CD4-positive, alpha-beta memory T cell (primary cell): ENCODE measurements around the gene NTN3. TPM values are rescaled to one million over a fixed set of nuclear protein-coding genes. Genes with fewer than 3 reads are reported as not detected.
"Not testable (repeated sequence)": the region's sequence is repeated elsewhere in the genome, so short reads cannot be mapped to it uniquely, and the experiment has no call there.

ENCODE experiments used
- CTCF ChIA-PET: fragments of 350-600 bp; sonication (Branson Sonifier 250); formaldehyde crosslinking; loops from one replicate; lab custom pipeline; 2021; ENCODE audit warnings: inconsistent platforms; ENCODE audit not compliant: partially characterized antibody; lab: Charles Lee
- POLR2A ChIA-PET: fragments of 350-600 bp; sonication (Branson Sonifier 250); formaldehyde crosslinking; loops from one replicate; lab custom pipeline; 2021; ENCODE audit not compliant: partially characterized antibody; lab: Charles Lee
- DNase-seq, 5 donors: peaks; one replicate each; pipeline versions ENCODE4 v3.0.0 to v3.0.0-alpha.2; 2020 to 2022; ENCODE audit warnings: mixed read lengths in 1 of 5
- H3K27ac ChIP-seq: one replicate; pipeline ENCODE4 v1.7.0; 2013; ENCODE audit warnings: low read depth, low read length
- H3K27me3 ChIP-seq: 2 replicates; pipeline ENCODE4 v1.7.0; 2013; ENCODE audit warnings: mild to moderate bottlenecking, low read length, moderate library complexity; ENCODE audit not compliant: insufficient read depth
- H3K36me3 ChIP-seq: 2 replicates; pipeline ENCODE4 v1.7.0; 2013; ENCODE audit warnings: mild to moderate bottlenecking, low read length, moderate library complexity; ENCODE audit not compliant: insufficient read depth
- H3K4me1 ChIP-seq: 2 replicates; pipeline ENCODE4 v1.7.0; 2013; ENCODE audit warnings: mild to moderate bottlenecking, low read length, moderate library complexity; ENCODE audit not compliant: insufficient read depth
- H3K4me3 ChIP-seq, 2 donors: one replicate each; pipeline ENCODE4 v1.7.0; 2013; ENCODE audit warnings: low read length in 2 of 2, mild to moderate bottlenecking in 1 of 2
- H3K9me3 ChIP-seq, 2 donors: one replicate each; pipeline ENCODE4 v1.7.0; 2013; ENCODE audit warnings: low read length in 2 of 2, control low read depth in 1 of 2; ENCODE audit not compliant: control insufficient read depth in 1 of 2
- H3K27ac Mint-ChIP-seq, 7 donors: one replicate each; pipeline ENCODE4 v1.8.0; 2020 to 2021; ENCODE audit warnings: mixed read lengths in 7 of 7, mild to moderate bottlenecking in 6 of 7, inconsistent platforms in 3 of 7, moderate library complexity in 3 of 7
- H3K27me3 Mint-ChIP-seq, 2 donors: one replicate each; pipeline ENCODE4 v1.8.0; 2020 to 2021; ENCODE audit warnings: mixed read lengths in 2 of 2
- H3K36me3 Mint-ChIP-seq, 2 donors: one replicate each; pipeline ENCODE4 v1.8.0; 2020 to 2021; ENCODE audit warnings: mixed read lengths in 2 of 2, inconsistent platforms in 1 of 2, mild to moderate bottlenecking in 1 of 2
- H3K4me1 Mint-ChIP-seq, 4 donors: one replicate each; pipeline ENCODE4 v1.8.0; 2020 to 2021; ENCODE audit warnings: mixed read lengths in 4 of 4, mild to moderate bottlenecking in 1 of 4
- H3K4me3 Mint-ChIP-seq, 8 donors: one replicate each; pipeline ENCODE4 v1.8.0; 2020 to 2021; ENCODE audit warnings: mixed read lengths in 8 of 8, mild to moderate bottlenecking in 7 of 8, moderate library complexity in 6 of 8, inconsistent platforms in 3 of 8
- H3K9me3 Mint-ChIP-seq, 8 donors: one replicate each; pipeline ENCODE4 v1.8.0; 2020 to 2021; ENCODE audit warnings: mixed read lengths in 8 of 8, mild to moderate bottlenecking in 5 of 8, inconsistent platforms in 3 of 8, moderate library complexity in 1 of 8
- intact Hi-C: fragments of 100-400 bp; cut with micrococcal nuclease; formaldehyde crosslinking; loops from one replicate; pipeline ENCODE4 v1.15.1; 2023
- polyA plus RNA-seq, 2 donors: library from polyadenylated mRNA; unstranded; fragments of 300-500 nt; fragmentation: Illumina TruSeq; gene quantifications; one replicate each; pipeline ENCODE4 v1.2.3, GENCODE V29; 2021
- total RNA-seq, 2 experiments: library from RNA; stranded (reverse); gene quantifications; one replicate each; pipeline ENCODE4 v1.2.3, GENCODE V29; 2021

Gene NTN3
- total and polyA plus RNA-seq, 4 experiments from 2014 or later, result not detected

- no peaks in the 10 kb centered on the region for H3K9me3 Mint-ChIP-seq
- H3K4me3 Mint-ChIP-seq, result peak overlapping the region; percentile 63 to 79 (median 75)
- Histone ChIP-seq H3K36me3 (no peaks in the 10 kb centered on the region), H3K27me3 (peaks cover 13% of the 10 kb centered on the region), H3K4me3 (peak overlapping the region in 1 of 2 donors; percentile 35), H3K27ac (no peak overlapping the region), H3K4me1 (peaks cover 34% of the 10 kb centered on the region), H3K9me3 (no peaks in the 10 kb centered on the region)
- CTCF ChIA-PET, result interaction anchor here (1.0 to 1.3 kb wide), 2 partner anchors 11 to 26 kb away, joined by 3 to 4 read pairs; no protein-coding TSS in a partner anchor
- DNase-seq, result peak in 3 of 5 donors; percentile 31 to 56 (median 37)
- no peaks in the 10 kb centered on the region for H3K36me3 Mint-ChIP-seq
- intact Hi-C loops, result loop anchor here (1.0 to 2.0 kb wide), 3 partner anchors 15 to 38 kb away; partner anchors contain the start of genes ATP6V0C and TEDC2
- POLR2A ChIA-PET, result interaction anchor here (0.9 to 1.8 kb wide), 8 partner anchors 11 to 320 kb away, joined by 3 to 8 read pairs (median 4); partner anchors contain the start of genes AMDHD2, CCNF, ECI1 and PDPK1
- peaks cover 2 to 4% of the 10 kb centered on the region in 2 donors for H3K27me3 Mint-ChIP-seq
- H3K27ac Mint-ChIP-seq, result peak overlapping the region in 2 of 7 donors; percentile 42 to 62
- H3K4me1 Mint-ChIP-seq, result peaks cover 6 to 26% (median 13%) of the 10 kb centered on the region in 4 donors
Observed at GRCh38 chr16:2475413-2476344, 4.6 kb downstream of the NTN3 start.

DNA sequence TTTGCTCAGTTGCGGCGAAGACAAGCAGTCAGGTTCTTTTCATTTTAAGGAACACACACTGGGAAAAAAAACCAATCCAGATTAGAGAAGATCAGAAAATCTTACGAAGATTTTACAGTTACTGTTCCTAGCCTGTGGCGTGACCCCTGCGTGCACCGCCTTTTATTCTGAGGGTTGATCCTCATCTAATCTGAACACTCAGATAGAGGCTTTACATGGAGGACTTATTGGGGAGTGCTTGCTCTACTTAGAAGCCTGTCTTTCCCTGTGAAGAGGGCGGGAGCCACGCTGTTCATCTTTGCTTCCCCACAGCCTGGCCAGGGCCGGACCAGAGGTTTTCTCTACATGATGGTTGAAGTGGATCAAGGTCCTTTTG lies 5.2 kb downstream of the NTN3 start:
- no peaks in the 10 kb centered on the region for H3K9me3 Mint-ChIP-seq
- peaks cover 6 to 26% (median 13%) of the 10 kb centered on the region in 4 donors for H3K4me1 Mint-ChIP-seq
- ChIA-PET CTCF (no interaction called here), POLR2A (no interaction called here)
- Histone ChIP-seq H3K9me3 (no peaks in the 10 kb centered on the region), H3K27me3 (peaks cover 11% of the 10 kb centered on the region), H3K27ac (no peak overlapping the region), H3K4me3 (no peak overlapping the region), H3K4me1 (peaks cover 31% of the 10 kb centered on the region), H3K36me3 (no peaks in the 10 kb centered on the region)
- DNase-seq, result no peak
- H3K36me3 Mint-ChIP-seq, result no peaks in the 10 kb centered on the region
- H3K27ac Mint-ChIP-seq, result peak overlapping the region in 2 of 7 donors; percentile 42 to 62
- peaks cover 2 to 4% of the 10 kb centered on the region in 2 donors for H3K27me3 Mint-ChIP-seq
- intact Hi-C loops, result no loop called here
- H3K4me3 Mint-ChIP-seq, result peak overlapping the region; percentile 63 to 79 (median 75)

- Mint-ChIP-seq H3K27me3 (peaks cover 2 to 4% of the 10 kb centered on the region in 2 donors), H3K4me1 (peaks cover 6 to 26% (median 13%) of the 10 kb centered on the region in 4 donors), H3K27ac (peak overlapping the region in 2 of 7 donors; percentile 12 to 42), H3K4me3 (peak overlapping the region; percentile 55 to 79 (median 72)), H3K36me3 (no peaks in the 10 kb centered on the region), H3K9me3 (peaks cover 0 to 2% (median 0%) of the 10 kb centered on the region in 8 donors)
- POLR2A ChIA-PET, result no interaction called here
- H3K27me3 ChIP-seq, result peaks cover 10% of the 10 kb centered on the region
- intact Hi-C loops, result no loop called here
- H3K27ac ChIP-seq, result no peak overlapping the region
- DNase-seq, result no peak
- H3K4me3 ChIP-seq, result no peak overlapping the region
- CTCF ChIA-PET, result no interaction called here
- peaks cover 27% of the 10 kb centered on the region for H3K4me1 ChIP-seq
- H3K36me3 ChIP-seq, result no peaks in the 10 kb centered on the region
- H3K9me3 ChIP-seq, result no peaks in the 10 kb centered on the region
Observed at GRCh38 chr16:2476741-2477140, 5.6 kb downstream of the NTN3 start.

DNA sequence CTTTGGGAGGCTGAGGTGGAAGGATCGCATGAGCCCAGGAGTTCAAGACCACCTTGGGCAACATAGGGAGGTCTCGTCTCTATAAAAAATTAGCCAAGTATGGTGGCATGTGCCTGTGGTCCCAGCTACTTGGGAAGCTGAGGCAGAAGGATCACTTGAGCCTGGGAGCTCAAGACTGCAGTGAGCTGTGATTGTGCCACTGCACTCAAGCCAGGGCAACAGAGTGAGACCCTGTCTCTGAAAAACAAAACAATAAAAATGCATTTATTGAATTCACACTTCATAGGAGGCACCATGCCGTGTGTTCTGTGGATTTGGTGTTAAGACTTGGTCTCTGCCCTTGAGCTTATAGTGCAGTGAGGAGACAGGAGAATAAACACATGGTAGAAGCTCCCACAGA lies 6.2 kb downstream of the NTN3 start:
- H3K4me3 ChIP-seq, result no peak overlapping the region
- Mint-ChIP-seq H3K4me1 (peaks cover 6 to 26% (median 13%) of the 10 kb centered on the region in 4 donors), H3K9me3 (peaks cover 0 to 2% (median 0%) of the 10 kb centered on the region in 8 donors), H3K27ac (peak overlapping the region in 1 of 7 donors; percentile 12), H3K27me3 (peaks cover 2 to 4% of the 10 kb centered on the region in 2 donors), H3K36me3 (no peaks in the 10 kb centered on the region), H3K4me3 (no peak overlapping the region)
- intact Hi-C loops, result no loop called here
- H3K9me3 ChIP-seq, result no peaks in the 10 kb centered on the region
- DNase-seq, result no peak
- H3K36me3 ChIP-seq, result no peaks in the 10 kb centered on the region
- peaks cover 5% of the 10 kb centered on the region for H3K27me3 ChIP-seq
- H3K4me1 ChIP-seq, result peaks cover 27% of the 10 kb centered on the region
- POLR2A ChIA-PET, result no interaction called here
- CTCF ChIA-PET, result no interaction called here
- H3K27ac ChIP-seq, result no peak overlapping the region

DNA sequence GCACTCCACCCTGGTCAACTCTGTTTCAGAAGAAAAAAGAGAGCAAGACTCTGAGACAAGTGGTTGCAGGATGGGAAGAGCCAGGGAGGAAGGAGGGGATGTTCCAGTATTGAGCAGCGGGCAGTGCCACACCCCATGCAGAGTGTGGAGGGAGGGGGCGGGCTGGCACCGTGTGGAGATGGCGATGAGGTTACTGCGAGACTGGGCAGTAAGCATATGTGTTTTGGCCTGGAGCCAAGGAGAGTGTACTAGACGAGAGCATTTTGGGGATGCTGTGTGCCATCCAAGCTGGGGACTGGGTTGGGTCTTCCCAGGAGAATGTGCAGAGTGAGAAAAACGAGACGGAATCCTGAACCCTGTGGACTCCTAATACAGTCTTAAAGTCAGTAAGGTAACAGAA lies 7.2 kb downstream of the NTN3 start:
- no peak overlapping the region for H3K4me3 ChIP-seq
- ChIA-PET POLR2A (interaction anchor here (0.7 kb wide), 1 partner anchor 323 kb away, joined by 3 read pairs; the partner anchor contains the start of gene TRAF7), CTCF (interaction anchor here (1.3 kb wide), 1 partner anchor 44 kb away, joined by 4 read pairs; no protein-coding TSS in a partner anchor)
- peaks cover 0 to under 1% of the 10 kb centered on the region in 2 donors for H3K27me3 Mint-ChIP-seq
- intact Hi-C loops, result no loop called here
- H3K27ac ChIP-seq, result no peak overlapping the region
- no peaks in the 10 kb centered on the region for H3K9me3 ChIP-seq
- no peaks in the 10 kb centered on the region for H3K36me3 ChIP-seq
- H3K27ac Mint-ChIP-seq, result peak overlapping the region in 1 of 7 donors; percentile 72
- H3K36me3 Mint-ChIP-seq, result no peaks in the 10 kb centered on the region
- no peak for DNase-seq
- H3K4me1 Mint-ChIP-seq, result peaks cover 6 to 22% (median 10%) of the 10 kb centered on the region in 4 donors
- no peak overlapping the region for H3K4me3 Mint-ChIP-seq
- H3K9me3 Mint-ChIP-seq, result peaks cover 0 to 2% (median 0%) of the 10 kb centered on the region in 8 donors
- no peaks in the 10 kb centered on the region for H3K27me3 ChIP-seq
- H3K4me1 ChIP-seq, result peaks cover 20% of the 10 kb centered on the region

- H3K27ac ChIP-seq, H3K36me3 Mint-ChIP-seq, H3K27me3 Mint-ChIP-seq, H3K4me3 ChIP-seq, intact Hi-C loops, CTCF ChIA-PET, H3K9me3 ChIP-seq, POLR2A ChIA-PET, H3K27me3 ChIP-seq, H3K4me3 Mint-ChIP-seq, H3K36me3 ChIP-seq, H3K9me3 Mint-ChIP-seq: not testable (repeated sequence)
- DNase-seq, result peak in 1 of 5 donors; percentile 5
- peaks cover 13% of the 10 kb centered on the region for H3K4me1 ChIP-seq
- peak overlapping the region in 1 of 7 donors; percentile 27 for H3K27ac Mint-ChIP-seq
- H3K4me1 Mint-ChIP-seq, result peaks cover 6 to 21% (median 10%) of the 10 kb centered on the region in 4 donors
Observed at GRCh38 chr16:2479996-2480395, 8.9 kb downstream of the NTN3 start.

DNA sequence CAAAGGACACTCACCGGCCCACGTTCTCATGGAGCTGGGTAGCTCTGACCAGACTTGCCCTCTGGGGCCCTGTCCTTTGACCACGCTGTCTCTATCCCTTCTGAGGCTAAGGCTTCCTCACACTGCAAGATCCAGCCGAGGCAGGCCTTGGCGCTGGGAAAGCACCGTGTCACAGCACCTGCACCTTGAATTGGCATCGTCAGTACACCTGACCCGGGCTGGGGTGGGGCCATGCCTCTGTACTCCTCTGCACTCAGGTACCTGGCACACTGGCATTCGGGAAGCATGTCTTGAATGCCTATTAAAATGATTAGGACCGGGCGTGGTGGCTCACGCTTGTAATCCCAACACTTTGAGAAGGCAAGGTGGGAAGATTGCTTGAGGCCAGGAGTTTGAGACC lies 9.9 kb downstream of the NTN3 start:
- Mint-ChIP-seq H3K4me1 (peaks cover 5 to 23% (median 9%) of the 10 kb centered on the region in 4 donors), H3K27ac (no peak overlapping the region), H3K27me3 (no peaks in the 10 kb centered on the region), H3K36me3 (no peaks in the 10 kb centered on the region), H3K9me3 (peaks cover 0 to 2% (median 0%) of the 10 kb centered on the region in 8 donors), H3K4me3 (no peak overlapping the region)
- H3K36me3 ChIP-seq, result no peaks in the 10 kb centered on the region
- intact Hi-C loops, result no loop called here
- ChIA-PET CTCF (interaction anchor here (1.1 kb wide), 1 partner anchor 11 kb away, joined by 3 read pairs; no protein-coding TSS in a partner anchor), POLR2A (no interaction called here)
- no peak overlapping the region for H3K27ac ChIP-seq
- H3K27me3 ChIP-seq, result no peaks in the 10 kb centered on the region
- H3K4me3 ChIP-seq, result no peak overlapping the region
- peaks cover 7% of the 10 kb centered on the region for H3K4me1 ChIP-seq
- H3K9me3 ChIP-seq, result no peaks in the 10 kb centered on the region
- no peak for DNase-seq
